Activated gamma-delta T cell treated with anti-CD3 and anti-CD28 coated beads, Interleukin-2, amount 50 U/mL, for 16 hours (primary cell): ENCODE results near the gene FAM222A.
A peak's percentile ranks its signal among the peaks of the same experiment; 100 is the strongest.

Experiments used
- DNase-seq: peaks from one replicate; pipeline ENCODE4 v3.0.0-alpha.2; 2020; ENCODE audit warnings: low read depth

The FAM222A gene

GRCh38 chr12:109800536-109800935 lies 86.9 kb downstream of the FAM222A start:
- DNase-seq, result no peak

GRCh38 chr12:109802828-109803227 lies 89.2 kb downstream of the FAM222A start:
- DNase-seq, result no peak

GRCh38 chr12:109803678-109804077 lies 90.1 kb downstream of the FAM222A start:
- no peak for DNase-seq

- DNase-seq, result peak; percentile 57
Observed at GRCh38 chr12:109804820-109805761, 91.5 kb downstream of the FAM222A start.

GRCh38 chr12:109807954-109808643 lies 94.5 kb downstream of the FAM222A start:
- DNase-seq, result no peak

- no peak for DNase-seq
Observed at GRCh38 chr12:109808876-109809646, 95.4 kb downstream of the FAM222A start.

- no peak for DNase-seq
Observed at GRCh38 chr12:109810954-109811623, 97.5 kb downstream of the FAM222A start.

- no peak for DNase-seq
Observed at GRCh38 chr12:109811624-109811995, 98.0 kb downstream of the FAM222A start.

- DNase-seq, result no peak
Observed at GRCh38 chr12:109813810-109814416, 100.3 kb downstream of the FAM222A start.

- no peak for DNase-seq
Observed at GRCh38 chr12:109814600-109815150, 101.0 kb downstream of the FAM222A start.

- DNase-seq, result no peak
Observed at GRCh38 chr12:109815225-109815624, 101.6 kb downstream of the FAM222A start.

- no peak for DNase-seq
Observed at GRCh38 chr12:109815757-109816617, 102.4 kb downstream of the FAM222A start.

- DNase-seq, result no peak
Observed at GRCh38 chr12:109816870-109817269, 103.2 kb downstream of the FAM222A start.

- no peak for DNase-seq
Observed at GRCh38 chr12:109817627-109818231, 104.1 kb downstream of the FAM222A start.

GRCh38 chr12:109818253-109818652 lies 104.6 kb downstream of the FAM222A start:
- no peak for DNase-seq

GRCh38 chr12:109818905-109819500 lies 105.4 kb downstream of the FAM222A start:
- DNase-seq, result no peak
